Mononuclear cell (primary cell): ENCODE results near the gene YBEY. TPM values are rescaled to one million over a fixed set of nuclear protein-coding genes. Genes with fewer than 3 reads are reported as not detected.
"Not testable (repeated sequence)": the region's sequence is repeated elsewhere in the genome, so short reads cannot be mapped to it uniquely, and the experiment has no call there.

Source experiments
- H3K27me3 ChIP-seq: 2 replicates; pipeline ENCODE4 v1.6.0; 2011; ENCODE audit warnings: low read length, control low read depth; ENCODE audit not compliant: insufficient read depth
- H3K4me1 ChIP-seq: 2 replicates; pipeline ENCODE4 v1.5.1; 2011; ENCODE audit warnings: mild to moderate bottlenecking, low read length, control low read depth; ENCODE audit not compliant: insufficient read depth
- H3K4me3 ChIP-seq: 2 replicates; pipeline ENCODE4 v1.5.1; 2011; ENCODE audit warnings: mild to moderate bottlenecking, low read length, moderate library complexity
- H3K9me3 ChIP-seq: 2 replicates; pipeline ENCODE4 v1.5.1; 2011; ENCODE audit warnings: low read depth, mild to moderate bottlenecking, control low read depth, low read length
- total RNA-seq: library from RNA; depleted of rRNA; stranded (reverse); fragments of >200 nt; gene quantifications from one replicate; pipeline ENCODE4 v1.2.3, GENCODE V29; 2012

Gene YBEY
- total RNA-seq, 1 donor = 19.7 TPM

DNA sequence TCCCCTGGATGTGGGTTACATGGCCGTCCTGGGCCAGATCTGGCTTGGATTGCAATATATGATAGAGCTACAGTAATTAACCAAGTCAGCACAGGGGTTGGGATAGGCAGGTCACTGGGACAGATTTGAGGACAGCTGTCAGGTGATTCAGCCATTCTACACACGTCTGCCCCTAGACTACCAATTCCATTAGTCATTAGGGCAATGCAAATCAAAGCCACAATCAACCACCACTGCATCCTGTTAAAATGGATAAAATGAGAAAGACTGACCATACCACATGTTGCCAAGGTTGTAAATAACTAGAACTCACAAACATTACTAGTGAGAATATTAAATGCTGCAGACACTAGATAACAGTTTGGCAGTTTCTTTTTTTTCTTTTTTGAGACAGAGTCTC, 21.5 kb downstream of the YBEY start:
- H3K27me3 ChIP-seq = no peaks in the 10 kb centered on the region
- no peak overlapping the region for H3K4me3 ChIP-seq
- H3K9me3 ChIP-seq = no peaks in the 10 kb centered on the region
- H3K4me1 ChIP-seq = no peaks in the 10 kb centered on the region

DNA sequence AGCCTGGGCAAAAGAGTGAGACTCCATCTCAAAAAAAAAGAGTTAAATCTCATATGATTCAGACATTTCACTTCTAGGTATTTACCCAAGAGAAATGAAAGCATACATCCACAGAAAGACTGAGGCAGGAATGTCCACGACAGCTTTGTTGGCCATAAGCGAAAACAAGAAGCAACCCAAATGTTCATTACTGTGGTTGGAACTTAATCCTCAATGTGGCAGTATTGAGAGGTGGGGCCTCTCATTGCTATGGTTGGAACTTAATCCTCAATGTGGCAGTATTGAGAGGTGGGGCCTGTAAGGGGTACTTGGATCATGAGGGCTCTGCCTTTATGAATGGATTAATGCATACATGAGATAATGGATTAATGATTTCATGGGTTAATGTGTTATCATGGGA, 22.3 kb downstream of the YBEY start:
- Histone ChIP-seq H3K9me3 (no peaks in the 10 kb centered on the region), H3K4me1 (no peaks in the 10 kb centered on the region), H3K4me3 (no peak overlapping the region), H3K27me3 (no peaks in the 10 kb centered on the region)

DNA sequence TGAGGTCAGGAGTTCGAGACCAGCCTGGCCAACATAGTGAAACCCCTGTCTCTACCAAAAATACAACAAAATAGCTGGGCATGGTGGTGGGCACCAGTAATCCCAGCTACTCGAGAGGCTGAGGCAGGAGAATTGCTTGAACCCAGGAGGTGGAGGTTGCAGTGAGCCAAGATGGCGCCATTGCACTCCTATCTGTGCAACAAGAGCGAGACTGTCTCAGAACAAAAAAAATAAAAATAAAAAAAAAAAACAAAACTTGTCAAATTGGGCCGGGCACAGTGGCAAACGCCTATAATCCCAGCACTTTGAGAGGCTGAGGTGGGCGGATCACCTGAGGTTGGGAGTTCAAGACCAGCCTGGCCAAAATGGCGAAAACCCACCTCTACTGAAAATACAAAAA, 24.1 kb downstream of the YBEY start:
- H3K4me3 ChIP-seq, H3K4me1 ChIP-seq, H3K9me3 ChIP-seq, H3K27me3 ChIP-seq: not testable (repeated sequence)

DNA sequence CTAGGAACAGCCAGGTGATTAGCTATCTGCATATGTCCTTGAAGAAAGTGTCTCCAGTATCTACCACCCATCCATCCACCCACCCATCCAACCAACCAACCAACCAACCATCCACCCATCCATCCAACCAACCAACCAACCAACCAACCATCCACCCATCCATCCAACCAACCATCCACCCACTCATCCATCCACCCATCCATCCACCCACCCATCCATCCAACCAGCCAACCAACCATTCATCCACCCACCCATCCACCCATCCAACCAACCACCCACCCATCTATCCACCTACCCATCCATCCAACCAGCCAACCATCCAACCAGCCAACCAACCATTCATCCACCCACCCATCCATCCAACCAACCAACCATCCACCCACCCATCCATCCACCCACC, 25.4 kb downstream of the YBEY start:
- no peaks in the 10 kb centered on the region for H3K27me3 ChIP-seq
- no peaks in the 10 kb centered on the region for H3K4me1 ChIP-seq
- no peak overlapping the region for H3K4me3 ChIP-seq
- H3K9me3 ChIP-seq = no peaks in the 10 kb centered on the region

DNA sequence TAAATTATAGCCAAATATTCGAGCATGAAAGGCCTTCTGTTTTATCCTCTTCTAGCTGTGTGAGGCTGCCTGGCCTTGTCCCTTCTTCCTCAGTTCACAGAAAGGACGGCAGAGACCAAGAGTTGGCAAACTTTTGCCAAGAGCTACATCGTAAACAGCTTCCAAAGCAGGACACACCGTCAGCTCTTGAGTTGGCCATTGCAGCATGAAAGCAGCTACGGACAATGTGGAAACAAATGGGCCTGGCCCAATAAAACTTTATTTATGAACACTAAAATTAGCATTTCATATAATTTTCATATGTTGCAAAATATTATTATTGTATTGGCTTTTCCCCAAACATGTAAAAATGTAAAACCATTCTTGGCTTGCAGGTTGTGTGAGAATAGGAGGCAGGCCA, 26.8 kb downstream of the YBEY start:
- H3K27me3 ChIP-seq = no peaks in the 10 kb centered on the region
- no peaks in the 10 kb centered on the region for H3K4me1 ChIP-seq
- no peaks in the 10 kb centered on the region for H3K9me3 ChIP-seq
- H3K4me3 ChIP-seq = no peak overlapping the region

DNA sequence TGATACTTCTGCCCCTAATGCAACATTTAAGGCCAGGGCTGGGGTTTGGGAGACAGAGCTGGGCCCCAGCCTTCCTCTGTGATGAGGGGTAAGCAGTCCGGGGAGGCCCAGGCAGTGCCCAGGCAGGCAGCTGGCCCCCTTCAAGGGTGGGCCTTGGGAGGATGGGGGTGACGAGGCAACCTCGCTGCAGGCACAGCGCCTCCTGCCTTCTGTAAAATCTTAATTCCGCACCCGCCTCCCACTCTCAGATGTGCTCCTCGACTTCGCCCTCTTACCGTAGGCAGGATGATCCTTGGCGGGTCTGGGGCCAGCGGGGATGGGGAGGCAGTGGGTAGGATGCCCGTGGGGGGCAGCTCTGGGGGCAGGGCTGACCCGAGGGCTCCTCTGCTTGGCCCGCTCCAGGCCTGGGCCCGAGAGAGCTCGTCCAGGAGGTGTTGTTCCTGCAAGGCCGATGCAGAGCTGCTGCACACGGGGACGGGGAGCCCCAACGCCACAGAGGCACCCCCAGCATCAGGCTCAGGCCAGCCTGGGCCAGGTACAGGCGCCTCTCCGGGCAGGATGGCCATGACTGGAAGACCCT, 28.4 kb downstream of the YBEY start:
- Histone ChIP-seq H3K27me3 (no peaks in the 10 kb centered on the region), H3K4me3 (no peak overlapping the region), H3K4me1 (no peaks in the 10 kb centered on the region), H3K9me3 (no peaks in the 10 kb centered on the region)

DNA sequence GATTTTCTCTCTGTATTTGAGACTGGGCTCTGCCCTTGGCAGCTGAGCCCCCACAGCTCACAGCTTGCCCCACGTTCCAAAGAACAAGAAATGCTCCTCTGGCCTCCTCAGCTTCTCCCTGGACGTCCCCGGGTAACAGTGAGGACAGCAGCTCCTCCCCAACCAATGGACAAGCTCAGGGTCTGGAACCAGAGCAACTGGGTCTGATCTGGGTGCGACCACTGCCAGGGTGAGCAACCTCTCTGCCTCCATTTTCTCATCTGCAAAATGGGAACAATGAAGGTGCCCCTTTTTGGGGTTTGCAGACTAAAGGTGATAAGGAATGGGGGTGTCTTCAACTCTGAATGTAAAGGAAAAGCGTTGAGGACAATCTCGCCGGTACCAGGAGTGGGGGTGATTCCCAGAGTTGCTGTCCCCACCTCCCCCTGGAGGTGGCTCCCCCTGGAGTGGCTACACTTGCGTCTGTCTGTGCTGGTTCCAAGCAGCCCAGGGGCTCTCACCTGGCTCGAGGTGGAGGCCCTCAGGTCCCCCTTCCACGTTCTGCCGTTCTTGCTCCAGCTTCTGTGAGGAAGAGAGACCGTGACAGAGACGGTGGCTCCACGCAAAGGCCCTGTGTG, 30.7 kb downstream of the YBEY start:
- no peaks in the 10 kb centered on the region for H3K27me3 ChIP-seq
- no peaks in the 10 kb centered on the region for H3K9me3 ChIP-seq
- peaks cover 22% of the 10 kb centered on the region for H3K4me1 ChIP-seq
- no peak overlapping the region for H3K4me3 ChIP-seq

DNA sequence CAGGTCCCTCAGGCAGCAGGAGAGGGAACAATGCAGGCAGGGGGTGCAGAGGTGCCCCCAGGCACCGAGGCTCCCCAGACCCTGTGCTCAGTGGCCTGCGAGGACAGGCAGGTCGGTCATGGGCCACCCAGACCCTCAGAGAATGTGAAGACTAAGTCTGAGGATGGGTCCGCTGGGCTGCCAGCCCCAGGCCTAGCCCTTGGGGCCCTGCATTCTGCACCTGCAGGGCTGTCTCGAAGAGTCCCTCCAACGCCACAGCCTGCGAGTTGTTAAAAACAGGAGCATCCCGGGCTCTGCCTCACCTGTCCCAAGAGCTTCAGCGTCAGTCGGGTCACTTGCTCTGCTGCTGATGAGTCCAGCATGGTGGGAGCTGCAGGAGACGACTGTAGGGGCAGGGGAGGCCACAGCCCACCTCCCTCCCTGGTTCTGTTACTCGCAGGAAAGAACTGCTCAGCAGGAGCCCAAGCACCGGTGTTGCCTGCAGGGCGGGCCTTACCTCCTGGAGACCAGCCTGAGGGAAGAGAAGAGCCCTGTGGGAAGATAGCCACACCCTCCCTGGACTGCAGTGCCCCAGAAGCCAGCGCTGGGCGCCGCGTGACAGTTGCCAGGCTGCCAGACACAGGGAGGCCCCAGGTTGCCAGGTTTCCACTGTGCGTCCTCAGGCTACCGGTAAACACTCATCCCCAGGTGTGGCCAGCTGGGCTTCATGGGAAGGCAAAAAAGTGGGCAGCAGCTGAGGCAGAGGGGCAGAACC, 31.7 kb downstream of the YBEY start:
- Histone ChIP-seq H3K4me3 (no peak overlapping the region), H3K27me3 (no peaks in the 10 kb centered on the region), H3K4me1 (peaks cover 32% of the 10 kb centered on the region), H3K9me3 (no peaks in the 10 kb centered on the region)

DNA sequence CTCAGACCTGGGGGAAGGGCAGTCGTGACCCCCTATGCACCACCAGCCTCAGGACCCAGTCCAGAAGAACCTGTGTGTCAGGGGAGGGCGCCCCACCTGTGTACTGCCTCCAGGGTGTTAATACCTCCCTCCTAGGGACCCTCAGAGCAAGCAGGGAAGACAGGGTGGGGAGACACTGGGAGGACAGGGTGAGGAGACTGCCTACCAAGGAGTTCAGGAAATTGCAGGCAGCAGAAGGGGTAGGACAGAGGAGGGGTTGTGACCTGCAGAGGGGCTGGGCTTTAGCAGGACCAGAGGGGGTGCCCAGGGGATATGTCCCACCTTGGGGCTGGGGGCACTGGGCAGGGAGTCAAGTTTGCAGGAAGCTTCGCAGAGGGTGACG, 32.3 kb downstream of the YBEY start:
- H3K27me3 ChIP-seq = no peaks in the 10 kb centered on the region
- no peak overlapping the region for H3K4me3 ChIP-seq
- H3K4me1 ChIP-seq = peaks cover 38% of the 10 kb centered on the region
- H3K9me3 ChIP-seq = no peaks in the 10 kb centered on the region

DNA sequence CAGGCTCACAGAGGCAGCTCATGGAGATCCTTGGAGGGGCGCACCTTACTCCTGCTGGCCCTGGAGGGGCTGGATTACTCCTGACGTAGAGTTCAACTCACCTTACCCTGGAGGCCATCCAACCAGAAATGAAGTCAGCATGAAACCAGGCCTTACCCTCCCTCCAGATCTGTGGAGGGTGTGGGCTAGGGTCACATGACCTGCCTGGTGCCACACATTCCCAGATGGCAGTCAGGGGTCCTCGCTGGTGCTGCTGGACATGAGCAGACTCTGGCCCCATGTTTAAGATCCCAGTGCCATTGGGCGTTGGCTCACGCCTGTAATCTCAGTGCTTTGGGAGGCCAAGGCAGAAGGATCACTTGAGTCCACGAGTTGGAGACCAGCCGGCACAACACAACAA, 33.0 kb downstream of the YBEY start:
- Histone ChIP-seq H3K27me3 (no peaks in the 10 kb centered on the region), H3K9me3 (no peaks in the 10 kb centered on the region), H3K4me3 (no peak overlapping the region), H3K4me1 (peaks cover 39% of the 10 kb centered on the region)

DNA sequence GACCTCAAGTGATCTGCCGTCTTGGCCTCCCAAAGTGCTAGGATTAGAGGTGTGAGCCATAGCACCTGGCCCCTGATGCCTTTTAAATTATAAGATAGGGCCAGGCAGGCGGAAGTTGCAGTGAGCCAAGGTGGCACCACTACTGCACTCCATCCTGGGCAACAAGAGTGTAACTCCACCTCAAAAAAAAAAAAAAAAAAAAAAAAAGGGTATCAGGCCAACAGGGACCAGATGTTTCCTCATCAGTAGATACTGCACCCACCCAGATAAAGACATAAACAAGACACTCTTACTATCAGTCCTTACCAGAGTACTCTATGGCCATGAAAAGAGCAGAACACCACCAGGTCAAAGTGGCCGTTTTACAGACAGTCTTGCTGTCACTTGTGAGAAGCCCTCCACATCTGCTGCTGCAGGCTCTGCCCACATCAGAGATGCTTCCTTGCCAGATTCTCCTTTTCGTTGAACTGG, 34.2 kb downstream of the YBEY start:
- H3K4me3 ChIP-seq = no peak overlapping the region
- H3K9me3 ChIP-seq = no peaks in the 10 kb centered on the region
- H3K4me1 ChIP-seq = peaks cover 43% of the 10 kb centered on the region
- H3K27me3 ChIP-seq = no peaks in the 10 kb centered on the region

DNA sequence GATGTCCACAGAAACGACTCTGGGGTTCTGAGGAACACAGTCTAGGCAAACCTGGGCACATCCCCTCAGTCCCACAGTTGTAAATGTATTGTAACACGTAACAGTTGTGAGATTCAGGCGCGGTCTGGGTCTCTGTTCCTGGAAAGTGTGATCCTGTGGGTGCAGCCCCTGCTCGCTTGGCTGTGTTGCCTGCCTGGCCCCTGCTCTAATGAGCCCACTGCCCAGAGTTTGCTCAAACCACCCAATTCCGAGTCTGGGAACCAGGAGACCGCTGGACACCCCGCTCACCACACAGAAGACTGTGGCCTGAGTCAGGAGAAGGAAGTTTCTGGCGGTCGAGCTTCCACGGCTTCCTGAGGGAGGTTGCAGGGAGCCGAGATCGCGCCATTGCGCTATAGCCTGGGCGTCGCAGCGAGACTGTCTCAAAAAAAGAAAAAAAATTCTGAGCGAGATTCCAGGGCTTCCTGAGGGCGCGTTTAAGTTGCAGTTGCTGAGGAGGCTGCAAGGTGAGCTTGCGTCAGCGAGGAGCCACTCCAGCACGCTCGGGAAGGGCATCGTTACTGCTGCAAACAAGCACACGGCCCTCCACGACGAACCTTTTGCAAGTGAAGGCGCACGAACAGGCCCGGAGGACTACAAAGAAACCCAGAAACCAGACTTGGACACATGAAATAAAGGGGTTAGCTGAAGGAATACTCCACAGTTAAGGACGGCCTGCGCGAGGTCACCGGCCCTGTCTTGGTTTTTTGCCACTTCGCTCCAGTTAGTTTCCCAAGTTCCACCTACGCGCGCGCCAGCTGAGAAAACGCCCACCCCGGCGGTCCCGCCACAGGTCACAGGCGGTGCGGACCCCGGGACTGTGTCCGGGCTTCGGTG, 36.4 kb downstream of the YBEY start:
- Histone ChIP-seq H3K9me3 (no peaks in the 10 kb centered on the region), H3K4me3 (peak overlapping the region; percentile 97), H3K4me1 (peaks cover 50% of the 10 kb centered on the region), H3K27me3 (no peaks in the 10 kb centered on the region)

DNA sequence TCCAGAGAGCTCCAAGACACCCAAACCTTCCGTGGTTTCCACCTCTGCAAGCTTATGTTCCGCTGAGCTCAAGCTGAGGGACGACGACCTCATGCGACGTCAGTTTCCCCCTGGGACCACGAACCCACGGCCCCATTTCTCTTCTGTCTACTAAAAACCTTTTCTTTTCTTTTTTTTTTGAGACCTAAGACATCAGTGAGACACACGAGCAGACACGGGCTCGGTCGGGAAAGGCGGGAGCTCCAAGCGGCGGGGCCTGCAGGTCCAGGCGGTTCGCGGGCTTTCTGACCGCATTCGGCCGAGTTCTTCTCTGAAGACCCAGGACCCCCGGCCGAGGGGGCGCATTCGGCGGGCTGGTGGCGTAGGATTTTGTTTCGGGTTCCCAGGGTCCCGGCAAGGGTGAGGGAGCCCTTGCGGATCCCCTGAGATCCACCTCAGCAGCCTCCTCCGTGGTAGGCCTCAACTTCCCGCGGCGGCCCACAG, 37.1 kb downstream of the YBEY start:
- Histone ChIP-seq H3K27me3 (no peaks in the 10 kb centered on the region), H3K4me1 (peaks cover 50% of the 10 kb centered on the region), H3K4me3 (peak overlapping the region; percentile 97), H3K9me3 (no peaks in the 10 kb centered on the region)

DNA sequence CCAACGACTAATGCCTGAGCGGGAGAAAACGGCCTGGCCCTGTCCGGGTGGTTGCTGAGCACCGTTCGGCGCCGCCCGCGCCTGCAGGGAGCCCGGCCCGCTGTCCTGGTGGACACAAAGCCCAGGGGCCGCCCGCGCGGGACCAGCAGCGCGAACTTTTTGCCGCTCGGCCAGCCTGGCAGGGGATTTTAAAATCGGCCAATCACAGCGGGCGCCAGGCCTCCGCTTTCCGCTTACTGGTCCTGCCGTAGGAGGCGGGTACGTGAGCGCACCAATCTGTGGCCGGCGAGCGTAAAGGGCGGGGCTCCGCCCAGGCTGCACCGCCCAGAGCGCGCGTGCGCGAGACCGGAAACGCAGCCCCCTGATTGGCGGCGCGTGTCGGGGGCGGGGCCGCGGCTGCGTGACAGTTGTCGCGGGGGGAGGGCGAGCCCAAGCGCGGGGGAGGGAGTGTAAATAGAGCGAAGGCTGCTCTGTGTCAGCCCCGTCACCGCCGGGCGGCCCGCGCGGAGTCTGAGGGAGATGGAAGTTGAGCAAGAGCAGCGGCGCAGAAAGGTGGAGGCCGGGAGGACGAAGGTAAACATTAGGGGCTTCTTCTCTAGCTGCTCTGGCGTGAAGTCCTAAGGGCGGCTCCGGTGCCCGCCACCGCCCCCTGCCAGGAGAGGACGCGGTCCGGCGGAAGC, 37.7 kb downstream of the YBEY start, which contains the start of the genes C21orf58 and PCNT:
TSS of gene C21orf58 (minus strand) at position 161 of the 680 bp plus-strand sequence. CDS start 1,132 bp downstream, outside the sequence.
TSS of gene PCNT (plus strand) at position 447 of the 680 bp plus-strand sequence. CDS start at position 520, 73 bp downstream.
- no peaks in the 10 kb centered on the region for H3K9me3 ChIP-seq
- H3K27me3 ChIP-seq = no peaks in the 10 kb centered on the region
- H3K4me1 ChIP-seq = peaks cover 50% of the 10 kb centered on the region
- peak within 1 kb of the TSS; percentile 97 for H3K4me3 ChIP-seq
